GM12891 (cell line): ENCODE measurements around the gene AP1M1.
A peak's percentile ranks its signal among the peaks of the same experiment; 100 is the strongest.

Source experiments
- DNase-seq: peaks from one replicate; pipeline ENCODE4 v3.0.0; 2011; ENCODE audit warnings: low spot score; ENCODE audit not compliant: insufficient read length
- FAIRE-seq: peaks from 2 replicates; lab custom pipeline; 2011; peaks lifted over from hg19 to GRCh38; lab: Jason Lieb, UNC
- PAX5 ChIP-seq: IDR thresholded peaks from 2 replicates; pipeline ENCODE4 v1.6.1; 2011; ENCODE audit warnings: low read length, moderate library complexity, mild to moderate bottlenecking; ENCODE audit not compliant: insufficient read depth, severe bottlenecking
- POLR2A ChIP-seq: IDR thresholded peaks from 2 replicates; pipeline ENCODE4 v1.6.1; 2011; ENCODE audit warnings: low read depth, low read length, control low read depth
- POLR2AphosphoS5 ChIP-seq: IDR thresholded peaks from 2 replicates; pipeline ENCODE4 v1.6.1; 2011; ENCODE audit warnings: low read depth, low read length, control low read depth
- POU2F2 ChIP-seq: IDR thresholded peaks from 2 replicates; pipeline ENCODE4 v1.6.1; 2011; ENCODE audit warnings: low read depth, mild to moderate bottlenecking, control low read depth, low read length, moderate library complexity
- SPI1 ChIP-seq: IDR thresholded peaks from 2 replicates; pipeline ENCODE4 v1.6.1; 2011; ENCODE audit warnings: low read depth, low read length, control low read depth
- TAF1 ChIP-seq: IDR thresholded peaks from 2 replicates; pipeline ENCODE4 v1.6.1; 2011; ENCODE audit warnings: low read depth, low read length, control low read depth

Gene AP1M1

DNA sequence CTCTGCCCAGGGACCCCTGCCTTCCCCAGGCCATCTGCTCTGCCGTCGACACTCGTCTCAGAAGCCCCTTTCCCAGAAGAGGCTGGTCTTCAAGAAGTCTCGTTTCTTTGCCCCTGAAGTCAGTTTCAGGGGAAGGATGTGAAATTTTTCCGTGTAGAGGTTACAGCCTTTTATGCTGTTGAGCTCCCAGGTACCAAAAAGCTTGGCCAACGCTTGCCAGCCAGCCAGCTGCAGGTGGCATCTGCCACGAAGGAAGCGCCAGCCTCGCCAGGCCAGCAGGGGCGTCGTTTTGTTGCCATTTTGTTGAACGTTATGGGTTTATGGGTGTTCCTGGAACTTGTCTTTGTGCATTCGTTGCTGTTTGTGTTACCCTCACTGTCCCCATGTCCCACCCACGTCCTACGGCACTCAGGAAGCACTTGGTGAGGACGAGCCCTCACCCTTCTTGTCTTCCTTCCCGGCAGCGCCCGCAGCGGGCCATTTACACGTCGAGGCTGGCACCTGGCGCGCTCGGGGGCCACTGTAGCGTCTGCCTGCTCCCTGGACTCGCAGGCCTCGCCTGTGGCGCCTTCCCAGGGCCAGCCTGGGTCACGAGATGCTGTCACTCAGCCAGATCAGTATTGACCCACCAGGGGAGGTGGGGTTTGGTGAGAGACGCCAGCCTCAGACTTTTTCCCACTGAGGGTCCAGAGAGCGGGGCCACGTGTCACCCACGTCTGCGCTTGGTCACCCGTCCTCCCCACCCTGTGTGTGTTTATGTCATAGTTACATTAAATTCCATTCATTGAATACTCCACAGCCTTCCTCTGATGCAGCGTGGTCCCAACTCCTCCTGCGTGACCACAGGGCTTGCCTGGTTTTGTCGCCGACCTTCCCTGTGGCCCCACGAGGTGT lies 37.1 kb downstream of the AP1M1 start:
- no peak for DNase-seq
- no peak for FAIRE-seq
- TF ChIP-seq PAX5 = no peak
- TF ChIP-seq POU2F2 = no peak
- no peak for TF ChIP-seq POLR2AphosphoS5
- no peak for TF ChIP-seq TAF1

- FAIRE-seq = no peak
- no peak for DNase-seq
- TF ChIP-seq PAX5 (no peak), POLR2A (0 out of 2 replicates have a peak, but pooled peaks have one; percentile 19)
These were observed 38.3 kb downstream of the AP1M1 start for GRCh38 chr19:16235811-16236652.

DNA sequence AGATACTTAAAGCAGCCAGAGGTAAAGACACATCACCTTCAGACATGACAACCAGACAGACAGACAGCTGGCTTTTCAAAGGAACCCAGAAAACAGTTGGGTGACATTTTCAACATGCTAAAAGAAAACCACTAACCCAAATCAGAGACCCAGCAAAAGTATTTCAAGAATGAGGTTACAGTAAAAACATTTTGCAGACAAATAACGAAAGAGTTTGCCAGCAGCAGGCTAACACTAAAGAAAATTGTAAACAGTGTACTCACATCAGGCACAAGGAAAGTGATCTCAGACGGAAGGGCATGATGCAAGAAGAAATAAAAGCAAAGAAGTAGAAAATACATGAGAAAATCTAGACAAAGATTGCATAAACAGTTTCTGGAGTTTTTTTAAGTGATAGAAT lies 46.4 kb downstream of the AP1M1 start:
- TF ChIP-seq PAX5 (no peak), POLR2AphosphoS5 (no peak), POU2F2 (no peak), POLR2A (no peak), TAF1 (no peak), SPI1 (no peak)
- no peak for FAIRE-seq

GRCh38 chr19:16247353-16248182 lies 49.9 kb downstream of the AP1M1 start:
- TF ChIP-seq TAF1 = no peak
- no peak for TF ChIP-seq SPI1
- TF ChIP-seq PAX5 = no peak
- no peak for TF ChIP-seq POLR2AphosphoS5
- peak; percentile 94 for FAIRE-seq
- peak; percentile 90 for DNase-seq

More for the DNA sequence above, 46.4 kb downstream of the AP1M1 start:
- no peak for DNase-seq

GRCh38 chr19:16248380-16249023 lies 50.8 kb downstream of the AP1M1 start:
- no peak for DNase-seq
- TF ChIP-seq PAX5 (no peak), POLR2A (no peak), POLR2AphosphoS5 (no peak), TAF1 (no peak), POU2F2 (no peak), SPI1 (no peak)
- FAIRE-seq = no peak

DNA sequence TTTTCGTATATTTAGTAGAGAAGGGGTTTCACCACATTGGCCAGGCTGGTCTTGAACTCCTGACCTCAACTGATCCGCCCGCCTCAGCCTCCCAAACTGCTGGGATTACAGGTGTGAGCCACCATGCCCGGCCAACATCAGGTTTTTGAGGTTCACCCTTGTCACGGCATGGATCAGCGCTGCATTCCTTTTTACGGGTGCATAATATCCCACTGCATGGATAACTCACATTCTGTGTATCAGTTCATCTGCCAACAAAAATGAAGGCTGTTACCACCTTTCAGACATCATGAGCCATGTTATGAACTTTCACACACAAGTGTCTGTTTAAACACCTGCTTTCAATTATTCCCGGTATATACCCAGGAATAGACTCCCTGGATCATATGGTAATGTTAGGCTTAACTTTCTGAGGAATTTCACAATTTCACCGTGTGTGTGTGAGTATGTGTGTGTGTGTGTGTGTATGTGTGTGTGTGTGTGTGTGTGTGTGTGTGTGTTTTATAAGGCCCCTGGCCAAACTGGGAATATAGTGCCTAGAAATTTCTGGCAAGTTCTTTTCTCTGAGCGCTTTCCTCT lies 52.2 kb downstream of the AP1M1 start:
- DNase-seq (no peak), FAIRE-seq (no peak)
- TF ChIP-seq POU2F2 = no peak
- no peak for TF ChIP-seq SPI1
- no peak for TF ChIP-seq TAF1
- TF ChIP-seq PAX5 = no peak
- TF ChIP-seq POLR2A = no peak

- peak; percentile 90 for FAIRE-seq
- no peak for DNase-seq
- TF ChIP-seq TAF1 (no peak), POU2F2 (no peak), SPI1 (peak; percentile 92), PAX5 (no peak), POLR2A (no peak), POLR2AphosphoS5 (no peak)
These were observed 54.9 kb downstream of the AP1M1 start for GRCh38 chr19:16252459-16253205.

DNA sequence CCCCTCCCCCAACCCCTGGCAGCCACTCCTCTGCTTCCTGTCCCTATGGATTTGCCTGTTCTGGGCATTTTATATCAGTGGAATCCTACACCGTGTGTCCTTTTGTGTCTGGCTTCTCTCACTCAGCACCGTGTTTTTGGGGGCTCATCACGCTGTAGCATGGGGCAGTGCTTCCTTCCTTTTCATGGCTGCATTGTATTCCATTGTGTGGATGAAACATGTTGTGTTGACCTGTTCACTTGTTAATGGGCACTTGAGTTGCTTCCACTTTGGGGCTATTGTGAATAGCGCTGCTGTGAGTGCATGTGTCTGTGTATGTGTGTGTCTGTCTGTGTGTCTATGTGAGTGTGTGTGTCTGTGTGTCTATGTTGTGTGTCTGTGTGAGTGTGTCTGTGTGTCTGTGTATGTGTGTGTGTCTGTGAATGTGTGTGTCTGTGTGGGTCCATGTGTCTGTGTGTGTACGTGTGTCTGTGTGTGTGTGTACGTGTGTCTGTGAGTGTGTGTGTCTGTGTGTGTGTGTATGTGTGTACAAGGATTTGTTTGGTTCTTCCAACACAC lies 57.2 kb downstream of the AP1M1 start:
- DNase-seq (no peak), FAIRE-seq (peak; percentile 88)
- no peak for TF ChIP-seq TAF1
- no peak for TF ChIP-seq POLR2AphosphoS5
- TF ChIP-seq POLR2A = no peak
- no peak for TF ChIP-seq SPI1
- TF ChIP-seq PAX5 = no peak
- no peak for TF ChIP-seq POU2F2
